NCI-H2107 treated with DMSO at 0.1 percent for 48 hours (cell line): ENCODE measurements around the gene SLC35D1.
A peak's percentile ranks its signal among the peaks of the same experiment; 100 is the strongest.

Source experiments
- DNase-seq: peaks from one replicate; lab custom pipeline; 2025; ENCODE audit not compliant: unreplicated experiment; lab: John Stamatoyannopoulos, UW

The SLC35D1 gene

DNA sequence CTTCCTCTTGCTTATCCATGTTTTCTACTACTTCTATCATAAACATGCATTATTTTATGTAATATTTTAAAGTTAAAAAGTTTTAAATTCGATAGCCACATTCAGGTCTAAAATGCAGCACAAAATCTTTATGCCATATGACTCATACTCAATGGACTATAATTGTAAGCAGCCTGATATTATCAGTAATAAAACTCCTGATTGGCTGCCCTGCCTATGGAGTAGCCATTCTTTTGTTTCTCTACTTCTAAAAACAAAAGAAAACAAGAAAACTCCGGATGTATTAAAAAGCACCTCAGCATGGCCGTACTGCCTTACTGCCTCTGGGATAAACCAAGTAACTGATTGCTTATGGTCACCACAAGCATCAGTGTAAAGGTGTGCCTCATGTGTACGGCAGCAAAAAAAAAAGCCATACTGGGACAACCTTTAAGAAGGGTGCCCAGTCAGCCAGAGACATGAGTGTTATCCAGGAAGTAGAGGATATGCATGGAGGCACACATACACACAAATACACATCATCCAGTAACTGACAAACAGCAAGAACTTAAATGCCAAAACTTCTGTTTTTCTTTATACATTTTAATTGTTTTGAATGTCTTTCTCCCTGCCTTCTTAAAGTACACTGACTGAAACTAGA is 9.2 kb downstream of the SLC35D1 start:
- no peak for DNase-seq

DNA sequence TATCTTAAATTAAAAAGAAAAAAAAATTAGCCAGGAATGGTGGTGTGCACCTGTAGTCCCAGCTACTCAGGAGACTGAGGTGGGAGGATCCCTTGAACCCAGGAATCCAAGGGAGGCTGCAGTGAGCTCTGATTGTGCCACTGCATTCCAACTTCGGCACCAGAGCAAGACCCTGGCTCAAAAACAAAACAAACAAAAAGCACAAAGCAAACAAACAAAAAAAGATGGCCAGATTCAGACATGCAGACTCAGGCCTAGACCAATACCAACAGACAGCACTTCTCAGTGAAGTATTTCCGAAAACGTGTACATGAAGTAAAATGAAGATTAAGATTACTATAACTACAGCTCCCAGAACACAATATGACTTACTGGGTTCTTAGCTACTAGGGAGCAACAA is 10.6 kb downstream of the SLC35D1 start:
- DNase-seq = no peak

DNA sequence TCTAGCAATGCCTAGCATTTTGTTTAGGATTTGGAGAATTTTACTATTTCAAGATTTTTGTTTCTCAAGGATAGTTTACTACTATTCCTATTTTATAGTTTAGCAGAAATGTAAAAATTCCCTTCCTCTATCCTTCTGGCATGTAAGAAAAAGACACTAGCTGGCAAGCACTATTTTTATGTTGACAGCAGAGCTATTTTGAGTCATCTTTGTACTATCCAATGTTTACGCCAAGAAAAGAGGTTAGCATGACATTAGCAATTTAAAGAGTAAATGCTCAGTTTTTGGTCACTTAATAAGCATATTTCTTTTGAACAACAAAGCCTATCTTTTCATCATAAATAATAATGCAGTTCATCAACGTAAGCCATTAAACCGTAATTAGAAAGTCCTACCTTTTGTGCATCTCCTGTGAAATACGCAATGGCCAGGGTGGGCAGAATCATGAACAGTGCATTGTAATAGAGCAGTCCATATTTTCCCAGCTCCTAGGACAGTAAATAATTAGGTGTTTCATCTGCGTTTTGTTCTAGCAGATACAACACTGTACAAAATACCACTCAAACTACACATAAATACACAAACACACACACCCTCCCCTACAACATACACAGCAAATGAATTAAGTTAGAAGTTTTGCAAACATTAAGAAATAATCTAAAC is 12.0 kb downstream of the SLC35D1 start:
- no peak for DNase-seq

DNA sequence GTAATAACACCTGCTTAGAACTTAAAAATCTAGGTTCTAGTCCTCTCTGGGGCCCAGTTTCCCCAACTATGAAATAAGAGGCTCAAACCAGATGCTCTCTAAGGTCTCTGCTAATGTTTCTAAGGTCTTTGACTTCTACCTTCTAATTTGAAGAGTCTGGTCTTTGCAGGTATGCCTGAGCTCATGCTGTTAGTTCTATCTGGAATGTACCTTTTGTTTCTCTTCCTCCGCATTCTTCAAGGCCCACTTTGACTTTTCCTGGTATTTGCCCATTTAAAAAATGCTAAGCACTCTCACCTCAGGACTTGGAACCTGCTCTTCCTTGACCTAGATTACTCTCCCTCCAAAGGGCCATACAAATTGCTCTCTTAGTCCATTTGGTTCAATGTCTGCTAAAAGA is 13.5 kb downstream of the SLC35D1 start:
- DNase-seq = no peak

DNA sequence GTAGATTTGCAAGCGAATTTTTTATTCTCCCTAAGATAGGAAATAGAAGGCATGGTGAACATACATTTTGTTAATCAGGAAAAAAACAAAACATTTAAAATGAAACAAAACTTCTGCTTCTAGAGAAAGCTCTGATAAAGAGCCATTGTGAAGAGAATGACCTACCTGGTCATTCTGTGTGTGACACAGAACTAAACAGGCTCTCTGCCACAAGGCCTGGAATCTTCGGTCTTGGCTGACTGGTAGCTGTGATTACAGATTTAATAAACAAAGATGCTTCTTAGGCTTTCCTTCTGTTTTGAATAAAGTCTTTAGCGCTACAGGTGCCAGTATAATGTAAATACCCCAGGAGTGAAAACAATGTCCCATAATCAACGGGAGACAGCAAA is 22.1 kb downstream of the SLC35D1 start:
- no peak for DNase-seq

DNA sequence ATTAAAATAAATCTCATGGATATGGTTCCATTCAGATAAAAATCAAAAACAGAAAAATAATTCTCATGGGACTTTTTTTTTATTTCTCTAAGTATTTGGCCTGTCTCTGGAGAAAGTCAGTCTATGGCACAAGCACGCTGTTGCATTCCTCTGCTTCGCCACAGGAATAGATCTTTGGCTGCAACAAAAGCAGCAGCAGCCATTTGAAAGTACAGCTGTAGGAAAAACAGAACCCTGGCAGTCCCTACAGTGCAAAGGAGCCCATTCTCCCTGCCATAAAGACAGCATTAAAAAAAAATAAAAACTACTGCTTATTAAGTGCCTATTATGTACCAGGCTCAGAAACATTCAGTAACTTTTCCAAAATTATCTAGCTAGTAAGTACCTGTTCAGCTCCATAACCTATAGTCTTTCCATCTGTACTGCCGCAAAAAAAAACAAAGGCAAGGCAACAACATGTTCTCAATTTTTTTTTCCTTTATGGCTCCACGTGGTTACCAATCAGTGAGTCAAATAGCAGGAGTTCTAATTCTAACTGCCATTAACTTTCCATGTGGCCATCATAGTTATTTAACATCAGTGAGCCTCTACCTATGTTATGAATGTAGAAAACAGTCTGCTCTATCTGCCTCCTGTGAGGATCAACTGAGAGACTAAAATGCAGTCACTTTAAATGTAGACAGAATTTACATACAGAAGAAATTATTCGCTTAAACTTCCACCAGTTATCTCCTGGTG is 22.7 kb downstream of the SLC35D1 start:
- no peak for DNase-seq

DNA sequence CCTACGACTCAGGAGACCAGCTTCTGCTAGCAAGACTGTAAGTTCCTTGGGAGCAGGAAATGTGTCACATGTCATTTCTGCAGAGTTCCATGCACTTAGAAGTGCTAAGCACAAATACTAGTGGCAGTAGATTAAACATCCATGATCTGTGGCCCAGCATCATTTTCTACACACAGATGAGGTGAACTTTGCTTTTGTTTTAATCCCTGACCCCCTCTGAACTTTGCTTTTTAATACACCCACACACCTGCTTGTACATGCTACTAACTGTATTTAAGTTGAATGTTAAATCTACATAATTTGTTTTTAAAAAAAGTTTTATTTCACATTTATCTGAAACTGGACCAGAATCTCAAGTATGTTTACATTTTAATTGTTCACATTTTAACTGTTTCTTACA is 24.5 kb downstream of the SLC35D1 start:
- no peak for DNase-seq

DNA sequence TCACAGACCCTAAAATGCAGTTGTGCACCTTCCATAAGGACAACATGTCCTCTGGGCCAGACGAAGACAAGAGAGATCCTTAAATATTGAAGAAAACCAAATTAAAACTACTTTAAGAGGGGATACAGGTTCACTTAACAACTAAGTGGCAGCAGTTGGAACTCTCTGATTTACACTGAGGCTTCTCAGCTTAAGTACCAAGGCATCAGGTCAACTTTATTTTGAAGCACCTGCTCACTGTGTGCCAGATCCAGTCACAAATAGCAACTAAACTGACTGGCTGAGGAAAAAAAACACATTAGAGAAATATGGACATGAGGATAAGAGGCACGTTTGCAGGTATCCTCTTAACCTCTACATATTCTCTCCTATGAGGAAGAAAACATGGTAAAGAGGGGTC is 33.2 kb downstream of the SLC35D1 start:
- DNase-seq = no peak

DNA sequence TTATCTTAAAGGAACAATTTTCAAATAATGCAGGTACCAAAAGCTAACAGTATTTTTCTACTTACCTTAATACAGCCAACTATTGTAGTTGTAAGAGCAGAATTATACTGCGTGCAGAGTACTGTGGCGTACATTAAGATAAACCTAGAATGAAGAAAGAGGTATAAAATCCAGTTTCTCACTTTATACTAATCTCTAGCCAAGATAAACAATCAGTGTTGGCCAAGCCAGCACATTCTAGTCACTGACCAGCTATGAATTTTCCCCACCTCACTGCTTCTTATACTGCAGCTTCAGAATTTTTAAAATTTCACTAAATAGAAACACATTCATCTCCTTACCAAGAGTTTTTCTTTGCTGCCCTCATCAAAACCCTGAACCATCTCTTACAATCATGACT is 33.6 kb downstream of the SLC35D1 start:
- DNase-seq = no peak

DNA sequence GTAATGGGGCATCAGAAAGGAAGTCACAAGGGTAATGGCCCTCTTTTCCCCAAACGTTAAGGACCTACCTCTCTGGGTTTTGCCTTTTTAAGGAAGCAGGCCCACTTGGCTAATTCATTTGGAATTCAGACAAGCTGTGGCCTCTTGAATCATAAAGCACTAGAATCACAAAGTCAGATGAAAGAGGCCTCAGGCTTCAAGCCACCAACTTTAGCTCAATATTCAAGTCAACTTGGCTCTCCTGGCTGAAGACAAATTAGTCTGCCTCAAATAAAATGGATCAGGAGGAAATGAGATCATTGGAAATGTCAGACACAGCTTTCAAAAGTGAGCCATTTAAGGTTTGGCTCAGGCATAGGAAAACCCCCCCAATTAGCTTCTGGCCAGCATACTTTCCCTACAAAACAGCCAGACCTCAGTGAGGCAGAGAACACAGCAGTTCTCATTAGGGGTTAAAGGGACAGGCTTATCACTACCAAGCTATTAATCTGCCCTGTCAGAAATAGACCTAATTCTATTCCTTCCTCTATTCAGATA is 34.3 kb downstream of the SLC35D1 start:
- no peak for DNase-seq

DNA sequence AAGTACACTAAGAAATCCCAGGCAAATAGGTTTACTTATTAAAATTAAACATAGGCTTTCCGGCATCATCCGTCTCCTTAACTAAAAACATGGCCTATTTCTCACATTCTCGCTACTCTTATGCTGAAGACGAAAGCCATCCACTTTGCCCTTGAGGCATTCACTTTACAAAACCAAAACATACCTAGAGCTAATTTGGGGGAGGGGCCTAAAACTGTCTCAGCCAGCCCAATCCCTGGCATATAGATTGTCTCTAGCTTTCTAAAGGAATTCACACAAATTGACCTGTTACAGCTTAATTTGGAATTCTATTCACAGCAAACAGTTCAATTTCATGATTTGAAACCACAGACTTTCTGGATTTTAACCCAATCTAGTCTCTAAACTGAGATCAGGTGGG is 34.8 kb downstream of the SLC35D1 start:
- no peak for DNase-seq

DNA sequence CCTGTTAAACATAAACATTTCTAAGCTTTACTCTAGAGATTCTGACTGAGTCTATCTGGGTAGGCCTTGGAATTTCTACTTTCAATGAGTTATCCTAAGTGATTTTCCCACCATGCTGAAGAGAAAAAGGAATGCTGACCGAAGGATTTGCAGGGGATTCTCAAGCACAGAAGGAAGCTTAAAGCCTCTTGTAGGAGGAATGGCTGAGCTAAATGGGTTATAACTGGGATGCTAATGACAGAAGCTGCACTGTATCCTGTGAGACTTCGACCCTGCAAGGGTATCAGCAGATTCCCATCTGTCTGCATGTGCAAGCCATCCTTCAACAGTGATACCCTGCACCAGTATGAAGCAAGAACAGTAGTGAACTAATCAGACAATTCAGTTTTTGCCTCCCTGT is 35.4 kb downstream of the SLC35D1 start:
- no peak for DNase-seq

DNA sequence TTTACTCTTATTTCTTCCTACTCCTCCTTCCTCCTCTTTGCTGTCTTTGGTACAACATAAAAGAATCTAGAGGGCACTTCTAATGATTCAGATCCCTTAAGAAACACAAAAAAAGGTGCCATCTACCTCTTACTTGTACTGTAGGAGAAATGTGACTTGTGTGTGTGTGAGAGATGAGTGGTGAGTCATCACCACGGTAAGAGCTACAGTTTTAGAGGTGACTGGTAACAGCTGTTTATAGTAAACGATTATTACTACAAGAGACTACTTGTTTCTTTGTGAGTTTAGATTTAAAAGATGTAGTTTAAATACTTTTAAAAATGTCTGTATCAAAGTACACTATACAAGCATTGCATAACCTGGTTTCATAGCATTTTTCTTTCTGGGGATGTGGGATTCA is 40.4 kb downstream of the SLC35D1 start:
- no peak for DNase-seq

DNA sequence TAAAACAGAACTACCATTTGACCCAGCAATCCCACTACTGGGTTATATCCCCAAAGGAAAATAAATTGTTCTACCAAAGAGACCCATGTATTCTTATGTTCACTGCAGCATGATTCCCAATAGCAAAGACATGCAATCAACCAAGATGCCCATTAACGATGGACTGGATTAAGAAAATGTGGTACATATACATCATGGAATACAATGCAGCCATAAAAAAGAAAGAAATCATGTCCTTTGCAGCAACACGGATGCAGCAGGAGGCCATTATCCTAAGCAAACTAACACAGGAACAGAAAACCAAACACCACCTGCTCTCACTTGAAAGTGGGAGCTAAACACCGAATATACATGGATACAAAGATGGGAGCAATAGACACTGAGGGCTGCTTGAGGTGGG is 44.2 kb downstream of the SLC35D1 start:
- no peak for DNase-seq

DNA sequence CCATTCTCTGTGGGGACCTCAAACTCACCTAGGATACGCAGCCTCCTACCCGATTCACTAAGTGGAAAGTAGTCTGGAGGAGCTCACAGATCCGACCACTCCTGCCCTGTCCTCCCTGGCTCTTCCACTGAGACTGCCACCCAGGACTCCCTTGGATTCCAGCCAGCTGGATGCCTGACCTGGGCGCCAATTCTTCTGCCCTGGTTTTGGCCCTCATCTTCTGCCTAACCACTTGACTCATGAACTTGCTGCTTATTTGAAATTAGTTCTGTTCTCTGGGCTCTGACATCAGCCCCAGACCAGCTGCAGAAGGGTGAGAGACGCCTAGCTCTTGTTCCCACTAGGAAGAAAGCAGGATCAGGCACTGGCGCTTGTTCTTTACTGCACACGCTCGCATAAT is 48.9 kb downstream of the SLC35D1 start:
- DNase-seq = peak; percentile 15

DNA sequence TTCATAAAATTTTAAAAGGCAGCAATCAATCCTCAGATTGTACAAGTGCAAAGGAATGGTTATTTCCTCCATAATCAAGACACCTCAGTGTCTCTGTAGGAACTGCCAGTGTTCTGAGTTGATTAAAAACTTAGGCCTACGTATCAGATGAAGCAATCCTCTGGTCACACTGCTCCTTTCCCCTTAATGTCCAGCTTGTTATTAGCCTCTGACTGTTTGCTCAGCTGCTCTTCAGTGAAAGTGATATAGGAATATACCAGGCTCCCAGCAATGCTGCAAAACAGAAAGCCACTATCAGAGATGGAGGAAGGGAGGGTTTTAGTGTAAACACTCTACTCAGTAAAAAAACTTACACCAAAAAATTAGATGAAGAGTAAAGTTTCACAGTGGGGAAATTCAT is 49.8 kb downstream of the SLC35D1 start:
- DNase-seq = peak; percentile 77

DNA sequence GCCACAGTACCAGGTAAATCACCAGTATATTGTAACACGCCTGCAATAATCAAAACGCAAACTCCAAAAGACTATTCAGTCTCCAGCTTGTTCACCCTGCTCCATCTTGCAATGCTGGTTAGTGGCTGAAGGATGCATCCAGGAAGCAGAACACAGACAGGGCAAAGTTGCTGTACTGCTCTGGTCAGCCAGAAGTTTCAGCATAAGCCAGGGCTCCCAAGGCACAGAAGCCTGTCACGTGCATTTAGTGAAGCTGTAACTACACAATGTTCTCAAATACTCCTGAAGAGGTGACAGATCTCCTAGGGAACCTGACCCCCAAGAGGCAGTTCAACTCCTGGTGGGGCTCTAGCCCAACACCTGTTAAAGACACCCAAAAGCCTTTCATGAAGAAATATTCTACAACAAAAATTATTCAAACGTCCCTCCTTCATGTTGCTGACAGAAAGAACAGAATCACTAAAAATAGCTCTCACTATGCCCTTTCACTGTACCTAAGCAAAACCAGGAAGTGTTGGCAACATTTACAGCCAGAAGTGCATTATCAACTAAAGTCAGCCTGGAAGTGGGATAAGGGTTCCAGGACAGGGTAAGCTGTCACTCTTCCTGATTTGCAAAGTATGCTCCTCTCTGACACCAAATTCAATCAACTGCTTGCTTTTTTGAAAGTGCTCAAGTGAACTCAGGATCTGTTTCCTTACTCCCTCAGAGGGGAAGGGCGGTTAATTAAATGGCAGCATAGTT is 52.1 kb downstream of the SLC35D1 start:
- peak; percentile 27 for DNase-seq

DNA sequence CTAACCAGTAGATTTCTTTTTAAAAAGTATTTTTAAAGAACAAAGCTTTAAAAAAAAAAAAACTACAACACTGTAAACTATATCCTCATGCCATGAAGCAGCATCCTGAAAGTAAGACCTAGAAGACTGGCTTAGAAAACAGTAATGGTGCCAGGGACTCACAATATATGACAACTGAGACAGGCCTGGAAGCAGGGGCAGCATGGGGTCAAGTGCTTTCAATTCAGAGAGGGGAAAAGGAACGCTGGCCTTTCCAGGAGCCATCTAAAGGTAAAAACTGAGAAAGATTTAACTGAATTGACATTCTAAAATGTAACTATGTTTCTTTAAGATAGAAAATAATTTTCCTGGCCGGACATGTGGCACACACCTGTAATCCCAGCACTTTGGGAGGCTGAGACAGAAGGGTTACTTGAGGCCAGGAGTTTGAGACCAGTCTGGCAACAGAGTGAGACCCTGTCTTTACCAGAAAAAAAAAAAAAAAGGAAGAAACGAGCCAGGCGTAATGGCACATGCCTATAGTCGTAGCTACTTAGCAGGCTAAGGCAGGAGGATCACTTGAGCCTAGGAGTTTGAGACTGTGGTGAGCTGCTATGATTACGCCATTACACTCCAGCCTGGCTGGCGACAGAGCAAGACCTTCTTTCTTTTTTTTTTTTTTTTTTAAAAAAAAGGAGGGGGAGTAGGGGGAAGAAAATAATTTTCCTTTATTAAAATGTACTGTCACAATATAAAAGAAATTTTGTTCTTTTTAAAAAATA is 54.1 kb downstream of the SLC35D1 start:
- peak; percentile 9 for DNase-seq

DNA sequence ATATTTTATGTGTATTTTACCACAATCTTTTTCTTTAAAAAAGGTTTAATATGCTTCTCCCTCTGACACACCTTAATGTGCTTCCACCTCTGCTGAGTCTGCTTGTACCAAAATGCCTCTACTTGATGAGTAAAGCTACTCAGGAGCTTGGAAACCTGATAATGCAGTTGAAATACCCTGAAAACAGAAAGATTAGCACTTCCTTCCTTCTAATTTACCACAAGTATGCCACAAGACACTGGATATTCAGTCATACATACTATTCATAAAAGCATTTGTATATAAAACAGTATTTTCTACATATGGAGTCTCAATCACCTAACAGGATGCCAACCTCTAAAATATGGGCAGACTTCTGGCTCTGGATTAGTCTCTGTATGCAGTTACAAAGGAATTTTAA is 55.0 kb downstream of the SLC35D1 start:
- DNase-seq = no peak

DNA sequence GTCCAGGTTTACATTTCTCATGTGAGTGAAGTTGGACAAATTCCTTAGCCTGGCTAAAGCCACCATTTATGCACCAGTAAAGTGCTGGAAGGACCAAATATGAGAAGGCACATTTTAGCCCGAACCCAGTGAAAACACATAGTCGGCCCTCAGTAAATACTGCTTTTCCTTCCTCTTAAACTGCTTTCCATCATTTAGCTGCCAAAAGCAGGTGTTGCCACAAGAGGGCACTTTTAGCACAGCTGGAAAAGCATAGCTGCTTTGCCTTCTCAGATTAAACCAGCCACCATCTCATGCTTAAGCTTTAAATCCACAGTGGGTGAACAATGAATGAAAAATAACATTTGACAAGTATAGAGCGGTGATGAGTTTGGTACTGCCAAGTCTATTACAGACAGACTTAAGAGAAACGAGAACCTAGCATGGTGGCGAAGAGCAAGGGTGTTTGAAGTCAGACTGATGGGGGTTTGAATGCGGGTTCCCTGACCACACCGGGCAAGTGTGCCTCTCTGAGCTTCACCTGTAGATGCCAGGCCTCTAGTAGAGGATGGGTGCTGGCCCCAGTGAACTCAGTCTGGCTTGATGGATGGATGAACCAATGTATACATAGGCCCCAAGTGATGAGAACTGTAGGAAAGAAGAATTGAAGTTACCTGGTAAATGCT is 57.8 kb downstream of the SLC35D1 start:
- peak; percentile 76 for DNase-seq
